HG03342 (cell line): ENCODE data around the gene YIPF4.
A peak's percentile ranks its signal among the peaks of the same experiment; 100 is the strongest.
"Not testable (repeated sequence)": the region's sequence is repeated elsewhere in the genome, so short reads cannot be mapped to it uniquely, and the experiment has no call there.

Experiments used
- ATAC-seq: cut with Tn5 transposase; IDR thresholded peaks from one replicate; pipeline ENCODE4 v1.9.1; 2021; ENCODE audit warnings: mild to moderate bottlenecking, moderate library complexity; ENCODE audit not compliant: unreplicated experiment

The YIPF4 gene

GRCh38 chr2:32277674-32278477 is at the start of gene YIPF4:
Gene YIPF4 (plus strand): TSS chr2:32277904. CDS start chr2:32278156, 252 bp downstream.
- ATAC-seq = peak; percentile 99

- ATAC-seq = no peak
Measured at GRCh38 chr2:32228181-32228580, 49.5 kb upstream of the YIPF4 start.

GRCh38 chr2:32229635-32230034 is 48.1 kb upstream of the YIPF4 start:
- no peak for ATAC-seq

GRCh38 chr2:32231959-32232358 is 45.7 kb upstream of the YIPF4 start:
- no peak for ATAC-seq

- no peak for ATAC-seq
Measured at GRCh38 chr2:32235315-32235714, 42.4 kb upstream of the YIPF4 start.

GRCh38 chr2:32237488-32237887 is 40.2 kb upstream of the YIPF4 start:
- no peak for ATAC-seq

- no peak for ATAC-seq
Measured at GRCh38 chr2:32237996-32238395, 39.7 kb upstream of the YIPF4 start.

GRCh38 chr2:32242331-32242730 is 35.4 kb upstream of the YIPF4 start:
- no peak for ATAC-seq

GRCh38 chr2:32246911-32247310 is 30.8 kb upstream of the YIPF4 start:
- ATAC-seq = no peak

GRCh38 chr2:32248299-32248698 is 29.4 kb upstream of the YIPF4 start:
- ATAC-seq = no peak

- no peak for ATAC-seq
Measured at GRCh38 chr2:32249731-32250236, 27.9 kb upstream of the YIPF4 start.

- no peak for ATAC-seq
Measured at GRCh38 chr2:32250290-32250689, 27.4 kb upstream of the YIPF4 start.

- ATAC-seq = no peak
Measured at GRCh38 chr2:32258242-32258641, 19.5 kb upstream of the YIPF4 start.

- no peak for ATAC-seq
Measured at GRCh38 chr2:32260376-32260775, 17.3 kb upstream of the YIPF4 start.

GRCh38 chr2:32262105-32262504 is 15.6 kb upstream of the YIPF4 start:
- ATAC-seq = no peak

- peak; percentile 74 for ATAC-seq
Measured at GRCh38 chr2:32264422-32265105, 13.1 kb upstream of the YIPF4 start, which contains the start of gene NLRC4. Gene NLRC4 (minus strand): TSS chr2:32264886. CDS start chr2:32256775, 8,111 bp downstream.

- ATAC-seq = no peak
Measured at GRCh38 chr2:32271063-32271462, 6.6 kb upstream of the YIPF4 start.

- no peak for ATAC-seq
Measured at GRCh38 chr2:32272279-32272678, 5.4 kb upstream of the YIPF4 start.

- no peak for ATAC-seq
Measured at GRCh38 chr2:32274289-32274688, 3.4 kb upstream of the YIPF4 start.

GRCh38 chr2:32275790-32276189 is 1.9 kb upstream of the YIPF4 start:
- ATAC-seq = not testable (repeated sequence)

- ATAC-seq = no peak
Measured at GRCh38 chr2:32277363-32277673, 386 bp upstream of the YIPF4 start.

GRCh38 chr2:32278478-32278853 is 762 bp downstream of the YIPF4 start:
- no peak for ATAC-seq
